Neural cell (in vitro differentiated cells): ENCODE data around the gene UBXN2A.

ENCODE experiments used
- CTCF ChIP-seq: fragments of 450-650 bp; IDR thresholded peaks from 2 replicates; pipeline ENCODE4 v1.5.1; 2014; ENCODE audit warnings: antibody characterized with exemption, mild to moderate bottlenecking, moderate library complexity; ENCODE audit not compliant: poor library complexity, severe bottlenecking
- EP300 ChIP-seq: fragments of 450-650 bp; conservative IDR thresholded peaks from 2 replicates; pipeline ENCODE4 v1.6.1; 2014; ENCODE audit warnings: antibody characterized with exemption, mild to moderate bottlenecking, moderate library complexity; ENCODE audit not compliant: poor library complexity, severe bottlenecking
- EZH2 ChIP-seq: fragments of 200-600, 300-800 bp; shearing (Covaris generic), sonication (generic); IDR thresholded peaks from 2 replicates; pipeline ENCODE4 v1.6.1; 2014; ENCODE audit warnings: antibody characterized with exemption, low read length, borderline replicate concordance, mild to moderate bottlenecking; ENCODE audit not compliant: insufficient read depth, poor library complexity, severe bottlenecking
- MXI1 ChIP-seq: fragments of 450-650 bp; conservative IDR thresholded peaks from 2 replicates; pipeline ENCODE4 v1.6.1; 2014; ENCODE audit warnings: antibody characterized with exemption, mild to moderate bottlenecking; ENCODE audit not compliant: poor library complexity, severe bottlenecking
- POLR2AphosphoS5 ChIP-seq: IDR thresholded peaks from 2 replicates; pipeline ENCODE4 v1.6.1; 2012
- REST ChIP-seq: IDR thresholded peaks from 2 replicates; pipeline ENCODE4 v1.6.1; 2012; ENCODE audit warnings: borderline replicate concordance
- TAF1 ChIP-seq: IDR thresholded peaks from 2 replicates; pipeline ENCODE4 v1.6.1; 2012; ENCODE audit warnings: low read depth

- TF ChIP-seq CTCF (no peak), EZH2 (no peak), TAF1 (no peak), MXI1 (no peak), EP300 (no peak), REST (no peak), POLR2AphosphoS5 (no peak)
These were observed 23.4 kb upstream of the UBXN2A start for GRCh38 chr2:23916727-23917405.
